BJ (cell line): ENCODE measurements around the gene LMTK3. TPM values are rescaled to one million over a fixed set of nuclear protein-coding genes. Genes with fewer than 3 reads are reported as not detected.

Experiments
- CTCF ChIA-PET: fragments of 350-600 bp; formaldehyde crosslinking; extraction: SDS; loops from one replicate; lab custom pipeline; 2021; ENCODE audit warnings: antibody characterized with exemption, inconsistent platforms; lab: Yijun Ruan, JAX
- POLR2A ChIA-PET: fragments of 300-600 bp; sonication (Branson Sonifier 250); formaldehyde crosslinking; extraction: SDS; loops from one replicate; lab custom pipeline; 2021; ENCODE audit warnings: antibody characterized with exemption; lab: Charles Lee
- DNase-seq: peaks from one replicate; pipeline ENCODE4 v3.0.0-alpha.2; 2011; ENCODE audit warnings: low read depth
- H3K27me3 ChIP-seq: 2 replicates; pipeline ENCODE4 v1.6.0; 2011; ENCODE audit warnings: low read length; ENCODE audit not compliant: control insufficient read depth, insufficient read depth
- H3K36me3 ChIP-seq: 2 replicates; pipeline ENCODE4 v1.5.1; 2011; ENCODE audit warnings: low read length; ENCODE audit not compliant: control insufficient read depth, insufficient read depth
- H3K4me3 ChIP-seq: 2 replicates; pipeline ENCODE4 v1.5.1; 2011; ENCODE audit warnings: low read depth, mild to moderate bottlenecking, control low read depth, low read length
- polyA plus RNA-seq: library from polyadenylated mRNA; depleted of rRNA; stranded (reverse); fragments of >200 nt; gene quantifications from 2 replicates; pipeline ENCODE4 v1.2.3, GENCODE V29; 2011
- TF ChIP-seq, protein P1 (sequence below): IDR thresholded peaks from 2 replicates; pipeline ENCODE4 v1.5.1; 2011; ENCODE audit warnings: low read depth, mild to moderate bottlenecking, control low read depth, inconsistent platforms, low read length, moderate library complexity; ENCODE audit not compliant: insufficient read depth

Gene LMTK3
- polyA plus RNA-seq, 1 experiment: not detected

DNA sequence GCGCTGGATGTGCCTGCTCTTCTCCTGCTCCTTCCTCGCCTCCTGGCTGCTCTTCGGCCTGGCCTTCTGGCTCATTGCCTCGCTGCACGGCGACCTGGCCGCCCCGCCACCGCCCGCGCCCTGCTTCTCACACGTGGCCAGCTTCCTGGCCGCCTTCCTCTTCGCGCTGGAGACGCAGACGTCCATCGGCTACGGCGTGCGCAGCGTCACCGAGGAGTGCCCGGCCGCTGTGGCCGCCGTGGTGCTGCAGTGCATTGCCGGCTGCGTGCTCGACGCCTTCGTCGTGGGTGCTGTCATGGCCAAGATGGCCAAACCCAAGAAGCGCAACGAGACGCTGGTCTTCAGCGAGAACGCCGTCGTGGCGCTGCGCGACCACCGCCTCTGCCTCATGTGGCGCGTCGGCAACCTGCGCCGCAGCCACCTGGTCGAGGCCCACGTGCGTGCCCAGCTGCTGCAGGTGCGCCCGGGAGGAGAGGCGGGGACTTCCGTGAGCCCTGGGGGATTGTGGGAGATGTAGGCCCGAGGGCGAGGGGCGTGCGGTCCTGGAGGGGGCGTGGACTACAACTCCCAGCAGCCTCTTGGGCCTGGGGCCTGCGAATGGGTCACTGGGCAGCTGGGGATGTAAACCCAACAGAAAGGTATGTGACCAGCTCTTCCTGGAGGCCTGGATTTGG is 49.5 kb downstream of the LMTK3 start:
- TF ChIP-seq, protein P1, sequence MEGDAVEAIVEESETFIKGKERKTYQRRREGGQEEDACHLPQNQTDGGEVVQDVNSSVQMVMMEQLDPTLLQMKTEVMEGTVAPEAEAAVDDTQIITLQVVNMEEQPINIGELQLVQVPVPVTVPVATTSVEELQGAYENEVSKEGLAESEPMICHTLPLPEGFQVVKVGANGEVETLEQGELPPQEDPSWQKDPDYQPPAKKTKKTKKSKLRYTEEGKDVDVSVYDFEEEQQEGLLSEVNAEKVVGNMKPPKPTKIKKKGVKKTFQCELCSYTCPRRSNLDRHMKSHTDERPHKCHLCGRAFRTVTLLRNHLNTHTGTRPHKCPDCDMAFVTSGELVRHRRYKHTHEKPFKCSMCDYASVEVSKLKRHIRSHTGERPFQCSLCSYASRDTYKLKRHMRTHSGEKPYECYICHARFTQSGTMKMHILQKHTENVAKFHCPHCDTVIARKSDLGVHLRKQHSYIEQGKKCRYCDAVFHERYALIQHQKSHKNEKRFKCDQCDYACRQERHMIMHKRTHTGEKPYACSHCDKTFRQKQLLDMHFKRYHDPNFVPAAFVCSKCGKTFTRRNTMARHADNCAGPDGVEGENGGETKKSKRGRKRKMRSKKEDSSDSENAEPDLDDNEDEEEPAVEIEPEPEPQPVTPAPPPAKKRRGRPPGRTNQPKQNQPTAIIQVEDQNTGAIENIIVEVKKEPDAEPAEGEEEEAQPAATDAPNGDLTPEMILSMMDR: no peak
- no peak for DNase-seq
- Histone ChIP-seq H3K4me3 (no peak overlapping the region), H3K36me3 (peaks cover 1% of the 10 kb centered on the region), H3K27me3 (no peaks in the 10 kb centered on the region)
- CTCF ChIA-PET: interaction anchor here (0.6 to 1.6 kb wide), 3 partner anchors 14 to 101 kb away, joined by 3 to 4 read pairs (median 3); no protein-coding TSS in a partner anchor
- POLR2A ChIA-PET: no interaction called here

DNA sequence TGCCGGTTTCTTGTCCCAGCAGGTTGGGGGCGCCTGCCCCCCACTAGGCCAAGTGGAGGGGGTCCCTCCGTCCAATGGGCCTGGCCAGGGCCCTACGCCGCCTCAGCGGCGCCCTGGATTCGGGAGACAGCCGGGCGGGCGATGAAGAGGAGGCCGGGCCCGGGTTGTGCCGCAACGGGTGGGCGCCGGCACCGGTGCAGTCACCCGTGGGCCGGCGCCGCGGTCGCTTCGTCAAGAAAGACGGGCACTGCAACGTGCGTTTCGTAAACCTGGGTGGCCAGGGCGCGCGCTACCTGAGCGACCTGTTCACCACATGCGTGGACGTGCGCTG is 50.0 kb downstream of the LMTK3 start:
- Histone ChIP-seq H3K36me3 (peaks cover 3% of the 10 kb centered on the region), H3K4me3 (no peak overlapping the region), H3K27me3 (no peaks in the 10 kb centered on the region)
- DNase-seq: no peak
- CTCF ChIA-PET: interaction anchor here (1.0 to 1.6 kb wide), 2 partner anchors 14 to 21 kb away, joined by 3 to 4 read pairs; no protein-coding TSS in a partner anchor
- POLR2A ChIA-PET: no interaction called here
- TF ChIP-seq, protein P1: no peak

DNA sequence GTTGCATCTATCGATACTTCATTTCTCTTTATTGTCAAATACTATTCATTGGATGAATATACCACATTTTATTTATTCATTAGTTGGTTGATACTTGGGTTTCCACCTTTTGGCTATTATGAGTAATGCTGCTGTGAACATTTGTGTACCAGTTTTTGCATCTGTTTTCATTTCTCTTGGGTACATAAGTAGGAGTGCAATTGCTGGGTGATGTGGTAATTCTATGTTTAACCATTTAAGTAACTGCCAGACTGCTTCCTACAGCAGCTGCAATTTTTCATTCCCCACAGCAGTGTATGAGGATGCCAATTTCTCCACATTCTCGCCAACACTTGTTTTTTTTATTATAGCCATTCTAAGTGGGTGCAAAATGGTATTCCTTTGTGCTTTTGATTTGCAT is 53.6 kb downstream of the LMTK3 start:
- Histone ChIP-seq H3K4me3 (no peak overlapping the region), H3K27me3 (no peaks in the 10 kb centered on the region), H3K36me3 (peaks cover 17% of the 10 kb centered on the region)
- ChIA-PET POLR2A (no interaction called here), CTCF (interaction anchor here (1.3 to 1.6 kb wide), 2 partner anchors 13 to 14 kb away, joined by 3 to 5 read pairs; no protein-coding TSS in a partner anchor)
- TF ChIP-seq, protein P1: no peak
- no peak for DNase-seq

DNA sequence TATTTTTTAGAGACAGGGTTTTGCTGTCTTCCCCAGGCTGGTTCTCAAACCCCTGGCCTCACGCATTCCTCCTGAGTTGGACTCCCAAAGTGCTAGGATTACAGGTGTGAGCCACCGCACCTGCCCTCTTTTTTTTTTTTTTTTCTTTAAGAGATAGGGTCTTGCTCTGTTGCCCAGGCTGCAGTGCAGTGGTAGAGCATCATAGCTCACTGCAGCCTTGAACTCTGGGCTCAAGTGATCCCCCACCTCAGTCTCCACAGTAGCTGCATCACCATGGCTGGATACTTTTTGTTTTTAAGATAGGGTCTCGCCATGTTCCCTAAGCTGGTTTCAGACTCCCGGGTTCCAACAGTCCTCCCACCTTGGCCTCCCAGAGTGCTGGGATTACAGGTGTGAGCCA is 54.8 kb downstream of the LMTK3 start:
- H3K27me3 ChIP-seq: no peaks in the 10 kb centered on the region
- TF ChIP-seq, protein P1: no peak
- POLR2A ChIA-PET: no interaction called here
- H3K36me3 ChIP-seq: peaks cover 20% of the 10 kb centered on the region
- H3K4me3 ChIP-seq: no peak overlapping the region
- CTCF ChIA-PET: interaction anchor here (1.6 kb wide), 1 partner anchor 12 kb away, joined by 5 read pairs; no protein-coding TSS in a partner anchor
- no peak for DNase-seq

DNA sequence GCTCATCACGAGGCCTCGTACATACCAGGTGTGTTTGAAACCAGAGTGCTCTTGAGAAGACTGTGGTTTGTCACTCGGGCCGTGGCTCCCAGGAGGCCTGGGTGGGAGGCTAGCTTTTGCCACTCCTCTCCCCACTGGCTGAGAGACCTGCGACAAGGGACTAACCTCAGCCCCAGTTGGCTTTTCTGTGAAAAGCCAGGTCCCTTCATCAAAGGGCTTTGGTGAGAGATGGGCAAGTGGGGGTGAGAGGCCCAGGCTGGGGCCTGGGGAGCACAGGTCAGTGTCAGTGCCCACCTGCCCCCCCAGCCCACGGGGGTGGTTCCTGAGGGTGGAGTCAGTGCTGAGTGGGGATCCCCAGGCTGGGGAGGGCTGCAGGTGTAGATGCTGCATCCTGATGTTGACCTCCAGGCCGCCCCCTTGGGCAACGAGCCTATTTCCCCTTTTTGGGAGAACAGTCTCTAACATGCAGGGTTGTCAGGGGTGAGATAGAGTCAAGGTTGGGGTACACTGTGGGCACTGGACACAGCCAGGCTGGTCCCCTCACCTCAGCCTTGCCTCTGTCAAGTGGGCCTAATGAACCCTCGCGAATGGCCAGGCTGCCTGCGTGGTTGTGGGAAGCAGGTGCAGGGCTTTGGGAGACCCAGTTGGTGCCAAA is 55.6 kb downstream of the LMTK3 start:
- Histone ChIP-seq H3K27me3 (no peaks in the 10 kb centered on the region), H3K4me3 (no peak overlapping the region), H3K36me3 (peaks cover 25% of the 10 kb centered on the region)
- no peak for DNase-seq
- POLR2A ChIA-PET: no interaction called here
- CTCF ChIA-PET: no interaction called here
- TF ChIP-seq, protein P1: no peak
